HS-5 (cell line): ENCODE data around the gene MGAT1.
"Not testable (repeated sequence)": the region's sequence is repeated elsewhere in the genome, so short reads cannot be mapped to it uniquely, and the experiment has no call there.

Experiments
- DNase-seq: peaks from one replicate; pipeline ENCODE4 v3.0.0-alpha.2; 2012; ENCODE audit warnings: low read depth

The MGAT1 gene

DNA sequence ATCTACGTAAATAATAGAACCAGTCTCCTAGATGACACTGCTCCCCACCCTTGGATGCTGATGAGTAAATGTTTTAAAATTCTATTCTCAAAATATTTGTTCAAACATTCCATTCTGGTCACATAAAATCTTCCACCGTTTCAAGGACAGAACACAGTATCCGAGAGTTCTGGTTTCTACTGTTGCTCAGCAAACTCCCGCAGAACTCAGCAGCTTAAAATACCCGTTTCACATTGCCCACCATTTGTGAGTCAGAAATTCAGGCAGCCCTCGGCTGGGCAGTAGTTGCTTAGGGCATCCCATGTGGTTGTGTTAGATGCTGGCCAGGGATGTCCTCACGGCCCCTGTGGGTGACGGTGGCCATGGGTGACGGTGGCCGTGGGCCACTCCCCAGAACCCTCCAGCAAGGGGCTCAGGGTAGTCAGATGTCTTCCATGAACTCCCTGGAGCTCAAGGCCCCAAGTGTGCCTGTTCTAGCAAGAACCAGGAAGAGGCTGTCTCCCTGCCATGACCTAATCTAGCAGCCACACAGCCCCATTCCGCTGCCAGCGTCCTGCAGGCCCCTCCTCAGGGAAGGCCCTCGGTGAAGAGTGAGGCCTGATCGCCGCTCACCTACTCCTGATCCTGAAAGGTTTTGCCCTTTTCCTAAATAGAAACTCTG lies 17.4 kb downstream of the MGAT1 start:
- no peak for DNase-seq

DNA sequence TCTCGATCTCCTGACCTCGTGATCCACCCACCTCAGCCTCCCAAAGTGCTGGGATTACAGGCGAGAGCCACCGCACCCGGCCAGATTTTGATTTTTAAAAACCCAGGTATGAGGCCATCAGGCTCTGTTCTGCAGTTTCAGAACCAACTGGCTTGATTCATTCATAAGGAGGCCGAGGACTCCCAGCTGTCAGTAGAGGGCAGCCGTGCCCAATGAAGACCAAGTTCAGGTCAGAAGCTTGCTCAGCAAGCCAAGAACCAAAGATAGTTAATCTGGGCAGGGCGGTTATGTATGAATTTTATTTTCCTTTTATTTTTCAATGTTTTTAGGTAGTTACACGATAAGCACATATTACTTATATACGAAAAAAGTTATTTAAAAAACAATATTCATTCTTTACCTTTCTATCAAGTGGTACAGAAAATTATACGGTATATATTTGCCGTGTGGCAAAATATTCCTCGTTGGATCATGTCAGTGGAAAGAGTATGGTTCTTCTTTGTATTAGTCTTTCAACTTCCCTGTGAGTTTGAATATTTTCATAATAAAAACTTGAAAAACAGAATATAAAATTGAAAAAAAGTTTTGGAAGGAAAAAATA lies 18.0 kb downstream of the MGAT1 start:
- DNase-seq = peak; percentile 44

DNA sequence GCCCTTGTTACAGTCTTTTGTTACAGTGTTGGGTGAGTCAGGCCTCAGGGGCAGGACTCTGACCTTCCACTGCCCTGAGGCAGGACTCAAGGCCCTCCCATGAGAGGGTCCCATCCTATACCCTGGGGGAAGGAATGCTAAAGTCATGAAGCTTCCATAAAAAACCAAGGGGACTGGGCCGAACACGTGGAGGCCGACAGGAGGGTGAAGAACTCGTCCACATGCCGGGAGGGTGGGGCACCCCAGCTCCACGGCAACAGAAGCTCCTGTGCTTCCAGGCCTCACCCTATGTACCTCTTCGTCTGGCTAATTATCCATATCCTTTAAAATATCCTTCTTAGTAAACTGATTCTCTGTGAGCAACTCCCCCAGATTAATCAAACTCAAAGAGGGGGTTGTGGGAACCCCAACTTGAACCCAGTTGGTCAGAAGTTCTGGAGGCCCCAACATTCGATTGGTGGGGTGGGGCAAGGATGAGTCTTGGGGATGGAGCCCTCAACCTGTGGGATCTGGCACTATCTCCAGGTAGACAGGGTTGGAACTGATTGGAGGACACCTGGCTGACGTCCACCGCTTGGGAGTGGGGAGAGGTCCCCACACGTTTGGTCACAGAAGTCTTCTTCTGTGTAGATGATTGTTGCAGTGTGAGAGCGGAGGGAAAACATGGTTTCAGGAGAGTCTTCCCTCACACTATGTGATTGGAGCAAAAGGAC lies 19.1 kb downstream of the MGAT1 start:
- DNase-seq = no peak

DNA sequence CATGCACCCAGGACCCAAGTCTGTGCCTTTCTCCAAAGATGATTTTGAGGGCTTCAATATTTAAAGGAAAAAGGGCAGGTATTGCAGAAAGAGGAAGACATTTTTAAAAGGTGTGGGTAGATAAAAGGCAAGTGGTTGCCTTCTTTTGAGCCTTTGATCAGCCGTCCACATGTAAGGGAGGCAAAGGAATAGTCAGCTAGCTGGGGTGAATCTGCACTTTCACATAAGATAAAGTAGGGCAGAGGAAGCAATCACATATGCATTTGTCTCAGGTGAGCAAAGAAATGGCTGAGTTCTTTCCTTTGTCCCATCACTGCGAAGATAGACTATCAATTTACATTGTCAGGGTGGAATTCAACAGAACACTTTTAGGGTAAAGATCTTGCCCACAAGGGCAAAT lies 19.9 kb downstream of the MGAT1 start:
- DNase-seq = no peak

DNA sequence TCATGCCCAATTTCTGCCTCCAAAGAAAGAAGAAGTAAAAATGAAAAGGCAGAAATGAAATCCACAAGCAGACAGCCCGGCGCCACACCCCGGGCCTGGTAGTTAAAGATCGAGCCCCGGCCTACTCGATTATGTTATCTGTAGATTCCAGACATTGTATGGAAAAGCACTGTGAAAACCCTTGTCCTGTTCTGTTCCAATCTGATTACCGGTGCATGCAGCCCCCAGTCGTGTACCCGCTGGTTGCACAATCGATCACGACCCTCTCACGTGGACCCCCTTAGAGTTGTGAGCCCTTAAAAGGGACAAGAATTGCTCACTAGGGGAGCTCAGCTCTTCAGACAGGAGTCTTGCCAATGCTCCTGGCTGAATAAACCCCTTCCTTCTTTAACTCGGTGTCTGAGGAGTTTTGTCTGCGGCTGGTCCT lies 20.7 kb downstream of the MGAT1 start:
- not testable (repeated sequence) for DNase-seq

DNA sequence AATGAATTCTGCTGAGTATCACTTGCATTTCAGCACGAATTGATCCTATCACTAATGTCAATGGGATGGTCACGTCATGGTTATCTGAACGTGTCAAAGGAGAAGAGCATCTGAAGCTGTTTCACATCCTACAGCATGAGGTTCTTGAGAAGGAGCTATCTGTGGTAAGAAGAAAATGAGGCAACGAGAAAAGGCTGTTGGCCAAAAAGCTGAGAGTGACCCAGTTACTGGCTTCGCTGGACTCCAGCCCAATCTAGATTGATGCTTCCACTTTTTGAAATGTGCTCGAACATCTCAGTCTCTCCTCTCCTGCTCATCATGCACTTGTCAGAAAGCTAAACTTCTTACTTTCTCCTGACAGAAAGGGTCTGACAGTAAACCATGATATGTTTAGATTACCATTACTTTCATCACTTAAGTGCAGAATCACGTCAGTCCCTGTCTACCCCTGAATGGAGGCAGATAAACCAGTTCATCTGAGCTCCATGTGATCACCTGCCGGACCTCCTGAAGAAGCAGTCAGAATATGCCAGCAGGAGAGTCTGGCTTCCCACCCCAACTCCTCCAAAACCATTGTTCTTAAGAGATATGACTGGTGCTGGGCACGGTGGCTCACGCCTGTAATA lies 22.5 kb downstream of the MGAT1 start:
- DNase-seq = no peak

DNA sequence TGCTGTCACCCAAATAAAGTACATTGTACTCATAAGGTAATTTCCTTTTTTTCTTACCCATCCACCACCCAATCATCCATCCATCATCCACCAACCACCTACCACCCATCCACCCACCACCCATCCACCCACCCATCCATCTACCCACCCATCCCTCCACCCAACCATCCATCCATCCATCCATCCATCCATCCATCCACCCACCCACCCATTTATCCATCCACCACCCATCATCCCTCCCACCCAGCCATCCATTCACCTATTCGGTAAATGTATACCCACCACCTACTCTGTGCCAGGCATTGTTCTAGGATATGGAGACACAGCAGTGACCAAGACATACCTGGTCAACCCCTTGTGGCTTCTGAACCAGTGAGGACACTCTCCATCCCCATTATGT lies 25.1 kb downstream of the MGAT1 start:
- DNase-seq = no peak

GRCh38 chr5:180776376-180776775 lies 26.2 kb downstream of the MGAT1 start:
- no peak for DNase-seq

GRCh38 chr5:180775624-180776023 lies 27.0 kb downstream of the MGAT1 start:
- no peak for DNase-seq

DNA sequence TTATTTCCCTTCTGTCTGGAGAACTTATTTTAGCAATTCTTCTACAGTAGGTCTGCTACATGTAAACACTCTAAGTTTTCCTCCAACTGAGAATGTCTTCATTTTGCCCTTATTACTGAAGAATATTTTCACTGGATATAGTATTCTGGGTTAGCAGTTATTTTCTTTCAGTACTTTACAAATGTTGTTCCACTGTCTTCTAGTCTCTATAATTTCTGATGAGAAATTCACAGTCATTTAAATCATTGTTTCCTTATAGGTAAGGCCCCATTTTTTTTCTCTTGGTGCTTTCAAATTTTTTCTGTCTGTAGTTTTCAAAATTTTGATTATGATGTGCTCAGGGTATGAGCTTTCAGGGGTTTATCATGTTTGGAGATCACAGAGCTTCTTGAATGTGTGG lies 30.8 kb downstream of the MGAT1 start:
- DNase-seq = no peak

GRCh38 chr5:180769821-180770220 lies 32.8 kb downstream of the MGAT1 start:
- no peak for DNase-seq

GRCh38 chr5:180755601-180756000 lies 47.0 kb downstream of the MGAT1 start:
- no peak for DNase-seq

DNA sequence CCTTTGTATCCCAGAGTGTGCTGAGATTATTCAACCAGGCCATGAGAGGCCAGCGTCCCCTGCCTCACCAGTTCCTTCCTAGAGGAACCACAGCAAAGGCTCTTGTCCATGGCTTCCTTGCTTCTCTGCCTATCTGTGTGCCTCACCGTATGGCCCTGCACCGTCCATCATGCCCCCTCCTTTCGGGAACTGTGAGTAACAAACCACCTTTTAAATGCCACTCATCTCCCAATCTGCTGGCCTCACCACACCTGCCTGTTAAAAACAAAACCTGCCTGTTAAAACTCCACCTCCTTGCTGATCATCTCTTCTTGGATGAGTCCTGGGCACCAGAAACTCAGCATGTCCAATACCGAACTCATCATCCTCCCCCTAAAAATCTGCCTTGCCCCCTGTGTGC lies 58.4 kb downstream of the MGAT1 start:
- DNase-seq = no peak

DNA sequence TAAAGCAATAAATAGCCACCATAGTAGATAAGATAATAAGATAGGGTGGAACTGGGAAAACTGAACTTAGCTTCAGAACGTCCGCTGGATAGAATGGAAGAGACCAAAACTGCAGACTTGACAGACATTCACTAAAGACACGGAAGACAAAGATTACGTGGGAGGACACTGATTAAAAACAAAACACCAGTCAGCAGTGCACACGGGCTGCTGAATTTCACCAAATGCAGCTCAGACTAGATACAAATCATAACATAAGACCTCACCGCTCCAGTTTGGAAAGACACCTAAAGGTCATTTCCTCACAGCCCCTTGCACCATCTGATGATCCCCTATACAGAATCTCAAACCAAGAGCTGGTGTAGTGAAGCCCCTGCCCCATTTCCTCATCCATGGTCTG lies 59.9 kb downstream of the MGAT1 start:
- DNase-seq = no peak

DNA sequence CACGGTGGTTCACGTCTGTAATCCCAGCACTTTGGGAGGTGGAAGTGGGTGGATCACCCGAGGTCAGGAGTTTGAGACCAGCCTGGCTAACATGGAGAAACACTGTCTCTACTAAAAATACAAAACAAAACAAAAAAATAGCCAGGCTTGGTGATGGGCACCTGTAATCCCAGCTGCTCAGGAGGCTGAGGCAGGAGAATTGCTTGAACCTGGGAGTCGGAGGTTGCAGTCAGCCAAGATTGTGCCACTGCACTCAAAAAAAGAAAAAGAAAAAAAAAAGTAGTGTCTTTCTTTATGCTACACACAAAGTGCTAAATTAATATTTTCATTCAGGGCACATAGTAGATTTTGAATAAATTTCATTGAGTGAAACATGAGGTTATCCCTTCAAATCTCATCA lies 61.7 kb downstream of the MGAT1 start:
- DNase-seq = not testable (repeated sequence)

DNA sequence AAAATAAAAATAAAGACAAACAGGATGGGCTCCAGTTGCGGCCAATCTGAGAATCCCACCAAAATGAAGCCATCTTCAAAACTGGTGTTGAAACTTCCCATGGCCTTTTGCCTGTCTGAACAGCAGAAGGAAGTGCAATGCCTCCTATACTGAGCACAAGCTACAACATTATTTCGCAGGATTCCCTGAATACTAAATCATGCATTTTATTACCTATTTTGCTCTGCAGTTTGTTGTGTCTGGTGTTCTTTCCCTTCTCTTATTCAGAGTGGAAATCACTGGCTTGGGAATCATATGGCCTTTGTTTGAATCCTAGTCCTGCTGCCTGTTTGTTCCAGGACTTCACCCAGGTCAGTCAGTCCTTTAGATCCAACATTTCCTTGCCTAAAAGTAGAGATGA lies 62.6 kb downstream of the MGAT1 start, which contains the start of gene OR2Y1:
OR2Y1 (minus strand) TSS at position 101 of the 400 bp plus-strand sequence; CDS start at position 101, 0 bp downstream.
- no peak for DNase-seq

- DNase-seq = no peak
Observed at GRCh38 chr5:180739271-180739670, 63.3 kb downstream of the MGAT1 start.

DNA sequence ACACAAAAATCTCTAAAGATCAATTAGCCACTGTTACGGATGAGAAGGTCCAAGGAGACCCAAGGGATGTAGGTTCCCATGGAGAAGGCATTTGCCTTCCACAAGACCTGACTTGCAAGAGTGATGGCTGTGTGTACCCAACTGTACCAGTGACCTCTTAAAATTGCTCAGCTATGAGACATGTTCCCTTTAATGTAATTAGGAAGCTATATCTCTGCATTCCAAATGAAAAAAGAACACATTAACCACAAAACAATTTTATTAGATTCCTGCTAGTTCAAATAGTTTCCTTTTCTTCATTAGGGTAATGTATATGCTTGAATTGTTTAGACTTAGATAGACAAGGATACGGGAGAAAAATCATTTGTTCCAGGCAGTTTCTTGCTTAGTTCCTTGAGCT lies 66.1 kb downstream of the MGAT1 start:
- DNase-seq = no peak
